Neural progenitor cell (in vitro differentiated cells): ENCODE data around the gene TMUB1. TPM values are rescaled to one million over a fixed set of nuclear protein-coding genes. Genes with fewer than 3 reads are reported as not detected.
"Not testable (repeated sequence)": the region's sequence is repeated elsewhere in the genome, so short reads cannot be mapped to it uniquely, and the experiment has no call there.

Experiments used
- DNase-seq: peaks from one replicate; pipeline ENCODE4 v3.0.0-alpha.2; 2016; ENCODE audit warnings: low spot score
- H2AFZ ChIP-seq: fragments of 200-600 bp; sonication (generic); replicated peaks from 2 replicates; pipeline ENCODE4 v1.6.1; 2016; ENCODE audit warnings: antibody characterized with exemption
- H3F3A ChIP-seq: fragments of 200-600 bp; sonication (generic); 2 replicates; pipeline ENCODE4 v1.6.1; 2016; ENCODE audit warnings: antibody characterized with exemption, low read depth
- H3K27ac ChIP-seq: fragments of 200-600 bp; sonication (generic); 2 replicates; pipeline ENCODE4 v1.5.1; 2016; ENCODE audit warnings: mild to moderate bottlenecking
- H3K27me3 ChIP-seq: fragments of 200-600 bp; sonication (generic); 2 replicates; pipeline ENCODE4 v1.6.1; 2016; ENCODE audit warnings: mild to moderate bottlenecking, moderate library complexity
- H3K36me3 ChIP-seq: fragments of 200-600 bp; sonication (generic); 2 replicates; pipeline ENCODE4 v1.5.1; 2016
- H3K4me1 ChIP-seq: fragments of 200-600 bp; sonication (generic); 2 replicates; pipeline ENCODE4 v1.6.1; 2016; ENCODE audit warnings: mixed run types
- H3K4me2 ChIP-seq: fragments of 200-600 bp; sonication (generic); 2 replicates; pipeline ENCODE4 v1.6.1; 2016
- H3K4me3 ChIP-seq: fragments of 200-600 bp; sonication (generic); 2 replicates; pipeline ENCODE4 v1.5.1; 2016
- H3K79me2 ChIP-seq: fragments of 200-600 bp; sonication (generic); 2 replicates; pipeline ENCODE4 v1.6.1; 2016; ENCODE audit warnings: low read depth
- H3K9ac ChIP-seq: fragments of 200-600 bp; sonication (generic); 2 replicates; pipeline ENCODE4 v1.6.1; 2016
- H3K9me3 ChIP-seq: fragments of 200-600 bp; sonication (generic); 2 replicates; pipeline ENCODE4 v1.5.1; 2016; ENCODE audit warnings: low read depth
- H4K20me1 ChIP-seq: fragments of 200-600 bp; sonication (generic); 2 replicates; pipeline ENCODE4 v1.6.1; 2016; ENCODE audit warnings: low read depth
- H3K27ac Mint-ChIP-seq: 3 replicates; pipeline ENCODE4 v1.8.0; 2021; ENCODE audit warnings: mixed read lengths
- H3K27me3 Mint-ChIP-seq: 2 replicates; pipeline ENCODE4 v1.8.0; 2022; ENCODE audit warnings: low read depth, mild to moderate bottlenecking, inconsistent platforms, moderate library complexity, mixed read lengths; ENCODE audit not compliant: insufficient read depth
- H3K36me3 Mint-ChIP-seq: 3 replicates; pipeline ENCODE4 v1.8.0; 2021; ENCODE audit warnings: mixed read lengths
- H3K4me1 Mint-ChIP-seq: 3 replicates; pipeline ENCODE4 v1.8.0; 2021; ENCODE audit warnings: mixed read lengths
- H3K4me3 Mint-ChIP-seq: 3 replicates; pipeline ENCODE4 v1.8.0; 2021; ENCODE audit warnings: mild to moderate bottlenecking, moderate library complexity, mixed read lengths
- H3K9me3 Mint-ChIP-seq: 3 replicates; pipeline ENCODE4 v1.8.0; 2020; ENCODE audit warnings: mixed read lengths
- CTCF ChIP-seq: fragments of 200-600 bp; sonication (generic); IDR thresholded peaks from 2 replicates; pipeline ENCODE4 v1.5.1; 2017; ENCODE audit warnings: antibody characterized with exemption, mild to moderate bottlenecking
- EZH2 ChIP-seq: fragments of 200-600 bp; sonication (generic); IDR thresholded peaks from 2 replicates; pipeline ENCODE4 v1.6.1; 2017; ENCODE audit warnings: antibody characterized with exemption, mild to moderate bottlenecking, moderate library complexity
- EZH2phosphoT487 ChIP-seq: fragments of 200-600 bp; sonication (generic); IDR thresholded peaks from 2 replicates; pipeline ENCODE4 v1.6.1; 2017; ENCODE audit warnings: antibody characterized with exemption
- total RNA-seq: library from RNA; depleted of rRNA; stranded (reverse); fragments of >200 nt; gene quantifications from 2 replicates; pipeline ENCODE4 v1.2.3, GENCODE V29; 2015; ENCODE audit warnings: low replicate concordance

Gene TMUB1
- total RNA-seq, 1 donor from 2014 or later: 6.0 TPM

DNA sequence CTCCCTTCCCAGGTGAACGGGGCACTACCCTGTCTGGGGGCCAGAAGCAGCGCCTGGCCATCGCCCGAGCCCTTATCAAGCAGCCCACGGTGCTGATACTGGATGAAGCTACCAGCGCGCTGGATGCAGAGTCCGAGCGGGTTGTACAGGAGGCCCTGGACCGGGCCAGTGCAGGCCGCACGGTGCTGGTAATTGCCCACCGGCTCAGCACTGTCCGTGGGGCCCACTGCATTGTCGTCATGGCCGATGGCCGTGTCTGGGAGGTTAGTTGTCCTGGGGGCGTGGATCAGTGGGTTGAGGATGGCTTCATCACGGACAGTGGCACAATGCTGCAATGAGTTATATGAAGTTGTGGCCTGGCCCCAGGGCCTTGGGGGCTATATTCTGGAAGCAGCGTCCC is 39.3 kb downstream of the TMUB1 start:
- Histone ChIP-seq H3K4me1 (no peaks in the 10 kb centered on the region), H4K20me1 (no peaks in the 10 kb centered on the region), H2AFZ (no peak overlapping the region), H3K36me3 (no peaks in the 10 kb centered on the region), H3K27ac (no peak overlapping the region), H3K27me3 (peaks cover 6% of the 10 kb centered on the region), H3K4me2 (no peak overlapping the region), H3K79me2 (no peaks in the 10 kb centered on the region), H3F3A (no peaks in the 10 kb centered on the region), H3K4me3 (no peak overlapping the region), H3K9me3 (no peaks in the 10 kb centered on the region), H3K9ac (no peak overlapping the region)
- H3K4me1 Mint-ChIP-seq: peaks cover 6% of the 10 kb centered on the region
- H3K27me3 Mint-ChIP-seq: peaks cover 2% of the 10 kb centered on the region
- DNase-seq: no peak
- no peak overlapping the region for H3K4me3 Mint-ChIP-seq
- TF ChIP-seq CTCF (no peak), EZH2phosphoT487 (no peak), EZH2 (no peak)
- H3K27ac Mint-ChIP-seq: no peak overlapping the region
- H3K36me3 Mint-ChIP-seq: no peaks in the 10 kb centered on the region
- H3K9me3 Mint-ChIP-seq: no peaks in the 10 kb centered on the region

DNA sequence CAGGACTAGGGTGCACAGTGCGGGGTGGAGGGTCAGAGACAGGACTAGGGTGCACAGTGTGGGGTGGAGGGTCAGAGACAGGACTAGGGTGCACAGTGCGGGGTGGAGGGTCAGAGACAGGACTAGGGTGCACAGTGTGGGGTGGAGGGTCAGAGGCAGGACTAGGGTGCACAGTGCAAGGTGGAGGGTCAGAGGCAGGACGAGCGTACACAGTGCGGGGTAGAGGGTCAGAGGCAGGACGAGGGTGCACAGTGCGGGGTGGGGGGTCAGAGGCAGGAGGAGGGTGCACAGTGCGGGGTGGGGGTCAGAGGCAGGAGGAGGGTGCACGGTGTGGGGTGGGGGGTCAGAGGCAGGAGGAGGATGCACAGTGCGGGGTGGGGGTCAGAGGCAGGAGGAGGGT is 39.8 kb downstream of the TMUB1 start:
- not testable (repeated sequence) for DNase-seq, H3F3A ChIP-seq, H3K27me3 Mint-ChIP-seq, H3K4me3 ChIP-seq, H2AFZ ChIP-seq, H4K20me1 ChIP-seq, H3K4me2 ChIP-seq, H3K9ac ChIP-seq, H3K4me1 ChIP-seq, H3K9me3 ChIP-seq, H3K4me1 Mint-ChIP-seq, H3K27ac Mint-ChIP-seq, H3K36me3 ChIP-seq, H3K27ac ChIP-seq, H3K27me3 ChIP-seq, H3K79me2 ChIP-seq, H3K4me3 Mint-ChIP-seq, H3K9me3 Mint-ChIP-seq, H3K36me3 Mint-ChIP-seq

GRCh38 chr7:151040616-151041375 is 42.5 kb downstream of the TMUB1 start:
- Histone ChIP-seq H3K9me3 (no peaks in the 10 kb centered on the region), H3K36me3 (no peaks in the 10 kb centered on the region), H3K9ac (peak overlapping the region; percentile 45), H4K20me1 (no peaks in the 10 kb centered on the region), H3K27ac (no peak overlapping the region), H3K27me3 (no peaks in the 10 kb centered on the region), H3K4me2 (no peak overlapping the region), H3K4me1 (no peaks in the 10 kb centered on the region), H3K4me3 (no peak overlapping the region), H3K79me2 (no peaks in the 10 kb centered on the region), H3F3A (no peaks in the 10 kb centered on the region), H2AFZ (no peak overlapping the region)
- H3K9me3 Mint-ChIP-seq: no peaks in the 10 kb centered on the region
- H3K36me3 Mint-ChIP-seq: no peaks in the 10 kb centered on the region
- DNase-seq: no peak
- no peak overlapping the region for H3K27ac Mint-ChIP-seq
- H3K27me3 Mint-ChIP-seq: peaks cover 2% of the 10 kb centered on the region
- no peak overlapping the region for H3K4me3 Mint-ChIP-seq
- H3K4me1 Mint-ChIP-seq: peaks cover 9% of the 10 kb centered on the region
- no peak for TF ChIP-seq CTCF
- TF ChIP-seq EZH2phosphoT487: no peak
- no peak for TF ChIP-seq EZH2

- Histone ChIP-seq H3K27me3 (no peaks in the 10 kb centered on the region), H3K36me3 (no peaks in the 10 kb centered on the region), H3F3A (no peaks in the 10 kb centered on the region), H3K9me3 (no peaks in the 10 kb centered on the region), H3K27ac (no peak overlapping the region), H3K9ac (no peak overlapping the region), H4K20me1 (no peaks in the 10 kb centered on the region), H2AFZ (no peak overlapping the region), H3K79me2 (no peaks in the 10 kb centered on the region), H3K4me3 (no peak overlapping the region), H3K4me2 (no peak overlapping the region), H3K4me1 (no peaks in the 10 kb centered on the region)
- Mint-ChIP-seq H3K4me3 (no peak overlapping the region), H3K4me1 (peaks cover 9% of the 10 kb centered on the region), H3K36me3 (no peaks in the 10 kb centered on the region), H3K27ac (peak overlapping the region; percentile 22), H3K9me3 (no peaks in the 10 kb centered on the region), H3K27me3 (peaks cover 2% of the 10 kb centered on the region)
- no peak for DNase-seq
- no peak for TF ChIP-seq CTCF
- no peak for TF ChIP-seq EZH2
- TF ChIP-seq EZH2phosphoT487: no peak
Measured at GRCh38 chr7:151039850-151040548, 43.3 kb downstream of the TMUB1 start.
